GM10266 (cell line): ENCODE data around the gene PRR5L.

Experiments
- DNase-seq: peaks from one replicate; pipeline ENCODE4 v3.0.0; 2012; ENCODE audit errors: extremely low spot score
- TF ChIP-seq, protein P1 (sequence below): IDR thresholded peaks from 2 replicates; pipeline ENCODE4 v1.5.1; 2012; ENCODE audit warnings: mild to moderate bottlenecking, low read depth; ENCODE audit not compliant: control insufficient read depth, insufficient read depth; ENCODE audit errors: missing control alignments

PRR5L gene

DNA sequence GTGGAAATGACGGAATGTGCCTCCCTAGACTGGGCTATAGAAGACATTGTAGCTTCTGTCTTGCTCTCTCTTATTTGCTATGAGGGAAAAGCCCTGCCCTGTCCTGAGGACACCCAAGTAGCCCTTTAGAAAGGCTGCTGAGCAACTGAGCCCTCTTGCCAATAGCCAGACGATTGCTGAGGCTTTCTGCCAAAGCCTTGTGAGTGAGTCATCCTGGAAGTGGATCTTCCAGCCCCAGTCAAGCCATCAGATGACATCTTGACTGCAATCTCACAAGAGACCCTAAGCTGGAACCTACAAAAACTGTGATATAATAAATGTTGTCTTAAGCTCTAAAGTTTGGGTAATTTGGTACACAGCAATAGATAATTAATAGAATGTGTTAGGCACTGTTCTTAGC is 217.9 kb downstream of the PRR5L start:
- DNase-seq = no peak
- TF ChIP-seq, protein P1, sequence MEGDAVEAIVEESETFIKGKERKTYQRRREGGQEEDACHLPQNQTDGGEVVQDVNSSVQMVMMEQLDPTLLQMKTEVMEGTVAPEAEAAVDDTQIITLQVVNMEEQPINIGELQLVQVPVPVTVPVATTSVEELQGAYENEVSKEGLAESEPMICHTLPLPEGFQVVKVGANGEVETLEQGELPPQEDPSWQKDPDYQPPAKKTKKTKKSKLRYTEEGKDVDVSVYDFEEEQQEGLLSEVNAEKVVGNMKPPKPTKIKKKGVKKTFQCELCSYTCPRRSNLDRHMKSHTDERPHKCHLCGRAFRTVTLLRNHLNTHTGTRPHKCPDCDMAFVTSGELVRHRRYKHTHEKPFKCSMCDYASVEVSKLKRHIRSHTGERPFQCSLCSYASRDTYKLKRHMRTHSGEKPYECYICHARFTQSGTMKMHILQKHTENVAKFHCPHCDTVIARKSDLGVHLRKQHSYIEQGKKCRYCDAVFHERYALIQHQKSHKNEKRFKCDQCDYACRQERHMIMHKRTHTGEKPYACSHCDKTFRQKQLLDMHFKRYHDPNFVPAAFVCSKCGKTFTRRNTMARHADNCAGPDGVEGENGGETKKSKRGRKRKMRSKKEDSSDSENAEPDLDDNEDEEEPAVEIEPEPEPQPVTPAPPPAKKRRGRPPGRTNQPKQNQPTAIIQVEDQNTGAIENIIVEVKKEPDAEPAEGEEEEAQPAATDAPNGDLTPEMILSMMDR = no peak
